GM10847 (cell line): ENCODE data around the gene SLC10A3.

Experiments used
- POLR2A ChIP-seq: IDR thresholded peaks from 2 replicates; pipeline ENCODE4 v1.6.1; 2011; ENCODE audit not compliant: insufficient read length; ENCODE audit errors: extremely low read depth

The SLC10A3 gene

DNA sequence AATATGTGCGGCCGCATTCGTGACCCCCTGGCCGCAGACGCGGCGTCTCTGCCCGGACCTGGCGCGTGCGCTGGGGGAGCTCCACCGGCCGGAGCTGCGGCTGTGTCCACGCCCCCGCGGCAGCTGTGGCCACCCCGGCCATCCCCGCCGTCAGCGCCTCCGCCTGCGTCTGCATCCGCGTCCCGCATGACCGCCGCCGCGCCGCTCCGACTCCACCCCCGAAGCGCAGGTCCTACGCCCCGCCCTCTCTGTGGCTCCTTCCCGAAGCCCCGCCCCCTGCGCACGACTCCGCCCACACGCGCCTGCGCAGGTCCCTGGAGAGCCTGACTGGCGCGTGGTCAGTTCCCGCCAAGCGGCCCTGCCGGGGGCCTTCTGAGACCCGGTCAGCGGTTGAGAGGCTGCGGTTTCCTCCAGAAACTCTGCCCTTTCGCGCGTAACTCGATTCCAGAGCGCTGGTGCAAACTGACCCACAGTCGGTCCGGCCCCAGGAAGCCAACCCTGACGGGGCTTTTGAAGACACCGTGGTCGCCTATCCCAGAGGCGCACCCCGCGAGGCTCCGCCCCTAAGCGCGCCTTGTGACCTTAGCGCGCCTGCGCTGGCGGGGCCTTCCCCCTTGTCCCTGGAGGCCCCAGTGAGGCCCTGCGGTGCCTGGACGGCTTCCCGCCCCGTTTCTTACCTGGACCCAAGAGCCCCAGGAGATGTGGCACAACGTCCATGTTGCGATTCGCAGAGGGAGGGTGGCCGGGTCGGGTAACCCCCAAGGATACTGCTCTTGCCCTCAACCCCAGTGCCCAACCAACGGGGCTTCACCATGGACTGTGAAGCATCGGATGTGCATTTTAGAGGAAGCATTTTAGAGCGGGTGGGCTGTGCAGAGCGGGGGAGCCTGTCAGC, 11.5 kb downstream of the SLC10A3 start, which contains the start of gene LAGE3:
Gene LAGE3 (minus strand): TSS at position 554 of the 895 bp plus-strand sequence. CDS start 366 bp downstream, at position 188.
- TF ChIP-seq POLR2A, result peak; percentile 66

DNA sequence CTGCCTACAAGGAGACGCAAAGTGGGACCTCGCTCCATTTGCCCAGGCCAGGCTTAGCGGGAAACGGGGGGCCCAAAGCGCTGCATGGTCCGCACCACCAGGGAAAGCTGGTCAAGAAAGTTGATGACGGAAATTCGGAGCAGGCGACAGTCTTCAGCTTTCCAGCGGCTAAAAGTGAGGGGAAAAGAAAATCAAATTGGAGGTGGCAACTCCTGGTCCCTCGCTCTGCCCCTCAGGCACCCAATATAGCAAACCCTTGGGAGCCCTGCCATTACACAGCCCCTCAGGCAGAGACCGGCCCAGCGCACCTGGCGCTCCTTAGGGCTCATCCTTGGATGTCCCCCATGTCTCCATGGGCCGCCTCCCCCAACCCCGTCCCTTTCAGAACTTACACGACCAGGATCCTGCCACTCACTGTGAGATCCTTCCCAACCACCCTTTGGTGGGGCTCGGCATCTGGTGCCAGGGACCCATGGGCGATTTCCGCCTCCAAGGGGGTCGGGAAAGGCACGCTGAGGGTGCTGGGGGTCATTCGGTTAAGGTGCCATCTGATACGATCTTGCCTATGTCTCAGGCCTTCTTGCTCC, 12.4 kb downstream of the SLC10A3 start:
- no peak for TF ChIP-seq POLR2A

DNA sequence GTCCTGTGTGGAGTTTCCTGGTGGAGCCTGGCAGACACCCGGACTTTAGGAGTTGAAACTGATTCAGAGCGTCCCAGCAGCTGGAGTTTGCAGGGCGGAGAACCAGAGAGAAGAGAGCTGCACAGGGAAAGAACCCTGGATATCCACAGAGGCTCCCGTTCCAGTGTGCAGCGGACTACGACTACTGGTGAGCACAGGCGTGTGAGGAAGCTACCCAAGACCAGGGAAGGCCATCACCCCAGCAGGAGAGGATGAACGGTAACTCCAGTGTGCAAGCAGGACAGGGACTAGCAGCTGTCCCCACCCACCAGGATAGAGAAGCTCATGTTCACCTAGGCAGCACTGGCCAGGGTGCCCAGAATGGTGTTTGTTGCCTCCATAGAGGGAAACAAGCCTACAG, 13.6 kb downstream of the SLC10A3 start:
- TF ChIP-seq POLR2A, result no peak

DNA sequence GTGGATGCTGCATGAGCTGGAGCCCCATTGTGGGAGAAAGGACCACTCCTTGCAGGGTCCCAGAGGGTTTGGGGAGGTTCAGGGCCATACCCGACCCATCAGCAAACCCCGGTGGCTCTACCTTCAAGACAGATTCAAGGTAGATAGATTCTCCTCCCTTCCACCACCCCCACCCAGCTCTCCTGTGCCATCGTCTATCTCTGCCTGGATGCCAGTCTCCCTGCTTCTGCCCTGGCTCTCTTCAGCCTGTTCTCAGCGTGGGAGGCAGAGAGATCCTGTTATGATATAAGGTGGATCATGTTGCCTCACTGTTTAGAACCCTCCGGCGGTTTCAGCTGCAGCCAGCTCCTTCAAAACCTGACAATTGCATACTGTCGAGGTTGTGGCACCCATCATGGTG, 16.7 kb downstream of the SLC10A3 start:
- no peak for TF ChIP-seq POLR2A

DNA sequence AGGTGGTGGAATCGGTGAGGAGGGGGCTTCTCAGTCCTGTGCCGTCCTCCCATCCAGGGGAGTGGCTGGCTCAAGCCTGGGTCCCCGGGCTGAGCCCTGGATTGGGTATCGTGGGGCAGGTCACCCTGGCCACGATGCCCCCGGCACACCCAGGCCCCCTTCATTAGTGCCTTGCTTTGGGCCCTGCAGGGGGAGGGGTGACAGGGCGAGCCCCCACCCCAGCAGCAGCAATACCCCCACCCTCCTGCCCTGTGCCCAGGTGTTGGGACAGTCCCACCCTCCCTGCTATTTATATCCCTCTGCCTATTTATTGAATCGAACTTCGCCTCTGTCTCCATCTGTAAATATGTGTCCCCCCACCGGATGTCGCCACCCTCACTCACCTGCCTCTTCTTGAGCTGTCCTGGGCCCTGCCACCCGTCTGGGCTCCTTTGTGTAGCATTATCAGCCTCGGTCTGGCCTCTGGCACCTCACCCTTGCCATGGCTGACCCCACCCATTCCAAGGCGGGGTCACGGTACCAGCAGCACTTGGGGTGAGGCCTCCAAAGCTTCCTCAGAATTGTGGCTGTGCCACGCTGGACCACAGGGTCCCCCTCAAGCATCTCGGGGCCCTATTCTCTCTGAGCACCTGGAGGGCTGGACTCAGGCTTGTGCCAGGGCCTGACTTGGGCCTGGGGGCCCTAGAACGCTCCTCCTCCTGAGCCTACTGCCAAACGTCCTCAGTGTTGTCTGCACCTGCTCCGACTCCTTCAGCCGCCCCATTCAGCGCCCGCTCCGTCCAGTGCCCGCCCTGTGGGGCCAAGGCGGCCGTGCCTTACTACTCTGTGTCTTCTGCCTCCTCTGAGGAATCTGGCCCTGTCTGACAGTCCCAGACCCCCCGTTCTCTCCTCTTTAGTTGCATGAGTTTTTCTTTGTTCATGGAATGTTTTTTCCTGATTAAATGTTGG, 17.5 kb downstream of the SLC10A3 start:
- no peak for TF ChIP-seq POLR2A

DNA sequence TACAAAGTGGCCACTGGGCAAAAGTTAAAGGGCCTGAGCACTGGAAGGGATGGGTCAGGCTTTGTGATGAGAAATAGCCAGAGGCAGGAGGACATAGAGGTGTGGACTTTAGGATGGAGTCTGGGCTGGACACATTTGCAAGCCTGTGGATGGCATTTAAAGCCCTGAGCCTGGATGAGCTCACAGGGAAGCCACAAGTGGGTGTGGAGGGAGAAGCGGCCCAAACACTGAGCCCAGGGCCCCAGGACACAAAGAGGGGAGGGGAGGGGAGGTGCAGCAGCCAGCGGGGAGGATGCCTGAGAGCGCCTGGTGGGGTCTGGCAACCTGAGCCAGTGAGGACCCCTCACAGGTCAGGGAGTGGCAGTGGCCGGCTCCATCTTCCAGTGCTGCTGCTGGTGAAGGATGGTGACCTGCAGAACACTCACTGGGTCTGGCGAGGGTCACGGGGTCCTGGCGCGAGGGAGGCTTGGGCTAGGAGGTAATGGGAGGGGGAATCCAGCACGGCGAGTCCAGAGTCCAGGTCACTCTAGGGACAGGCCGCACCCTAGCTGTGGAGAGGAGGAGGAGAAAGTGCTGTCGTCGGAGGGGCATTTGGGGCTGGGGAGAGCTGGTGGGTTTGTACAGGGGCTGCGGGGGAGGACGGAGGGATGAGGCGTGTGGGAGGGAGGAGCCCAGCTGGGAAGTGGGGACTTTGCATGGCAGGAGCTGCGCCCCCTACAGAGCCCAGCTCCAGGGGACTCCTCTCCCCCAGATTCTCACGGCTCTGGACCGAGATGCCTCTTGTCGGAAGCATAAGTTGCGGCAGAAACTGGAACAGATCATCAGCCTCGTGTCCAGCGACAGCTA, 18.4 kb downstream of the SLC10A3 start:
- no peak for TF ChIP-seq POLR2A

DNA sequence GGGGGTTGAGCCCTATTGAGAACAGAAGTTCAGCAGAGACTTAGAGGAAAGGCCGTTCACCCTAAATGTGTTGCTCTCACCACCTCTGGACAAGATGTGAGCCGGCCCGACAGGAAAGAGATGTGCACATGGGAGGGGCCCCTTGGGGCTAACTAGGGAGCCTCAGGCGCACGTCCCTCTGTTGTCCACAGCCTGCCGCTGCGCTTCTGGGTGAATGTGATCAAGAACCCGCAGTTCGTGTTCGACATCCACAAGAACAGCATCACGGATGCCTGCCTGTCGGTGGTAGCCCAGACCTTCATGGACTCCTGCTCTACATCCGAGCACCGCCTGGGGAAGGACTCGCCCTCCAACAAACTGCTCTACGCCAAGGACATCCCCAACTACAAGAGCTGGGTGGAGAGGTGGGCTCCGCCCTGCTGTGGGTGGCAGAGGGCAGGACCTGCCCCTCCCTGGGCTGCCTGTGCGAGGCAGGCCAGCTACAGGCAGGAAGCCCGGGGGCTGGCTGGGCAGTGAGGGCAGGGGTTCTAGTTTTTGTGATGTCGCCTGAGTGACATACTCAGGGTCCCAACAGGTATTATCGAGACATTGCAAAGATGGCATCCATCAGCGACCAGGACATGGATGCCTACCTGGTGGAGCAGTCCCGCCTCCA, 19.4 kb downstream of the SLC10A3 start:
- TF ChIP-seq POLR2A, result no peak

DNA sequence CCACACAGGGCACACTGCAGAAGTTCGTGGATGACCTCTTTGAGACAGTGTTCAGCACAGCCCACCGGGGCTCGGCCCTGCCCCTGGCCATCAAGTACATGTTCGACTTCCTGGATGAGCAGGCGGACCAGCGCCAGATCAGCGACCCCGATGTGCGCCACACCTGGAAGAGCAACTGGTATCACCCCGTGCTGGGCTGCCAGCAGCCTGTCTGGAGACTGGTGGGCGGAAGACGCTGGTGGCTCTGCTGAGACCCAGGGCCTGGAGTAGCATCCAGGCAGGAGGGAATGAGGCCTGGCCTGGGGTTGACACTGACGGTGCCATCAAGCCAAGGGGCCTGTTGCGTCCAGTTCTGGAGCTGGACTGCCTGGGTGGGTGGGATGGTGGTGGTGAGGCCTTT, 20.0 kb downstream of the SLC10A3 start:
- no peak for TF ChIP-seq POLR2A

DNA sequence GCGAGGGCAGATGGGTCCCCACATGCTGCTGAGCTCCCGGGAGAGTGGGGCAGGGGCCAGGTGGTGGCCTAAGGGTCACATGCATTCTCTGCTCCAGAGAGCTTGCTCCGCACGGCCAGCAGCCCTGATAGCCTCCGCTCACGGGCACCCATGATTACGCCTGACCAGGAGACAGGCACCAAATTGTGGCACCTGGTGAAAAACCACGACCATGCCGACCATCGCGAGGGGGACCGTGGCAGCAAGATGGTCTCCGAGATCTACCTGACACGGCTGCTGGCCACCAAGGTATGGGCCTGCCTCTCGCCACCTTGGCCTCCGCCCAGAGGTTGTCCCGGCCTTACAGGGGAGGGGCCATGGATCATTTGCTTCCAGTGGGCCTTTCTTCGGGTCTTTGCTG, 20.5 kb downstream of the SLC10A3 start:
- TF ChIP-seq POLR2A, result no peak

DNA sequence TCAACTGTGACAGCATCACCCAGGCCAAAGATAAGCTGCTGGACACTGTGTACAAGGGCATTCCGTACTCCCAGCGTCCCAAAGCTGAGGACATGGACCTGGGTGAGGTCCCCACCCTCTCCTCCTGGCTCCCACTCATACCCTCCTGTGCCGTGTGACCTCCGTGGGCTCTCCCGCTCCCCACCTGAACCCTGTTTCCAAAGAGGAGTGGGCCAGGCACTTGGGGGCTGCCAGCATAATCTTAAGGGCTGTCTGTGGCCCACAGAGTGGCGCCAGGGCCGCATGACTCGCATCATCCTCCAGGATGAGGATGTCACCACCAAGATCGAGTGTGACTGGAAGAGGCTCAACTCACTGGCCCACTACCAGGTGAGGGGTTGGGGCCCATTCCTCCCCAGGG, 21.3 kb downstream of the SLC10A3 start:
- no peak for TF ChIP-seq POLR2A

DNA sequence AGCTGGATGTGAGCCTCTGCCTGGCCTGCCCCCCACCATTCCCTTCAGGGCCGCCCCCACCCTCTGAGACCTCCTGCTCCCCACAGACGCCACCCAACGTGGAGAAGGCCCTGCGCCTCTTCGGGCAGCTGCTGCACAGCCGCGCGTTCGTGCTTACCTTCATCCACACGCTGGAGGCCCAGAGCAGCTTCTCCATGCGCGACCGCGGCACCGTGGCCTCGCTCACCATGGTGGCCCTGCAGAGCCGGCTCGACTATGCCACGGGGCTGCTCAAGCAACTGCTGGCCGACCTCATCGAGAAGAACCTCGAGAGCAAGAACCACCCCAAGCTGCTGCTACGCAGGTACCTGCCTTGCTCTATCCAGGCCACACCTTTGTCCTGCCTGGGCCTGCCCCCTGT, 22.2 kb downstream of the SLC10A3 start:
- TF ChIP-seq POLR2A, result no peak

DNA sequence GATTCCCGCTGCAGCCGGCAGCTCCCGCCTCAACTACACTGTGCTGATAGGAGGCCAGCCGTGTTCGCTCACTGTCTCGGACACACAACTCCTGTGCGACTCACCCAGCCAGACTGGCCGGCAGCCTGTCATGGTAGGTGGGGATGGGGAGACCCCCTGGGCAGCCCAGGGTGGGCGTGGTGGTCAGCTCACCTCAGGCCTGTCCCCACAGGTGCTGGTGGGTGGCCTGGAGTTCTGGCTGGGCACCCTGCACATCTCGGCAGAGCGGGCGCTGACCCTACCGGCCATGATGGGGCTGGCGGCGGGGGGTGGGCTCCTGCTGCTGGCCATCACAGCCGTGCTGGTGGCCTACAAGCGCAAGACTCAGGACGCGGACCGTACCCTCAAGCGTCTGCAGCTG, 22.9 kb downstream of the SLC10A3 start:
- TF ChIP-seq POLR2A, result no peak

DNA sequence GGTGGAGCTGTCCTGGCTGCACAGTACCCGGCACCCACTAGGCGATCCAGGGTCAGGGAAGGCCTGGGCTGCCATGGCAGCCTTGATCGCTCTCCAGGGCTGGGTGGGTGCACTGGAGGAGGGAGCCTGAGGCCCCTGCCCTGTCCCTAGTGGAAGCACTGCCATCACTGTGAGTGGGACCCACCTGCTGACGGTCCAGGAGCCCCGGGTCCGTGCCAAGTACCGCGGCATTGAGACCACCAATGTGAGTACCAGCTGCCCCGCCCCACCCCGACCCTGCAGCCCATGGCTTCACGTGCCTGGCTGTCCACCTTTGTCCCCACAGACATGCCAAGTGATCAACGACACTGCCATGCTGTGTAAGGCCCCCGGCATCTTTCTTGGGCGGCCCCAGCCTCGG, 23.5 kb downstream of the SLC10A3 start:
- TF ChIP-seq POLR2A, result no peak

DNA sequence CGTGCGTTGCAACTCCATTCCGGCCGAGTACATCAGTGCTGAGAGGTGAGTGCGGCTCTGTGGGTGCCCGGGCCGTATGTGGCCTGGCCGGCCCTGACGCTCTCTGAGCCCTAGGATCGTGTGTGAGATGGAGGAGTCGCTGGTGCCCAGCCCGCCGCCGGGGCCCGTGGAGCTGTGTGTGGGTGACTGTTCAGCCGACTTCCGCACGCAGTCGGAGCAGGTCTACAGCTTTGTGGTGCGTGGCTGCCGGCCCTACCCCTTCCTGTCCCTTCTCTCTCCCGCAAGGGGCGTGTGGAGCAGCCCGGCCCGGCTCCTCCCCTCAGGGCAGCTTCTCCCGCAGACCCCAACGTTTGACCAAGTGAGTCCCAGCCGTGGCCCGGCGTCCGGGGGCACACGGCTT, 24.4 kb downstream of the SLC10A3 start:
- TF ChIP-seq POLR2A, result no peak
